ENCODE data around the gene KLHDC4. TPM values are rescaled to one million over a fixed set of nuclear protein-coding genes. Genes with fewer than 3 reads are reported as not detected.
"Not testable (repeated sequence)": the region's sequence is repeated elsewhere in the genome, so short reads cannot be mapped to it uniquely, and the experiment has no call there.

KLHDC4 gene
- total RNA-seq, 1 experiment from 2014 or later = 36.3 TPM

DNA sequence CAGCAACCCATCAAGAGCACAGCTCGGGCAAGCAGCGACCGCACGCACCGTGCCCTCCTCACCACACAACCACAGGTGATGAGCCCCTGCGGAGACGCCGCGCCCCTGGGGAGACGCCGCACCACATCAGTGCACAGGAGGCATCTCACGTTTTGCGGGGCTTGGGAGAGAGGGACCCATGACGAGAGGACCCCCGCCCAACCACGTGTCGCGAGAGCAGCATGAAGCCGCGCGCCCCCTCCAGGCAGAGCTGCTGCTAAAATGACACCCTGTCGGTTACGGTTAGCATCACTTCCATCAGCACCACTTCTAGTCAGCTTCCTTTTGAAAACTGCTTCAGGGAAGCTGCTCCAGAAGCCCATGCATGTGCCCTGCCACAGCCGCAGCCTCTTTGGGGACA lies 45.3 kb downstream of the KLHDC4 start:
- no peak for TF ChIP-seq EZH2phosphoT487 (IDR thresholded peaks at IDR 0.05; ENCODE audit: borderline replicate concordance, low read length)
- no peak for TF ChIP-seq EZH2 (IDR thresholded peaks at IDR 0.05; ENCODE audit: low read length, unreplicated experiment)
- no peak for TF ChIP-seq CTCF (conservative IDR thresholded peaks at IDR 0.05; ENCODE audit: low read depth, low read length)
- Histone ChIP-seq H3K9ac (ENCODE audit: low read length) (no peak overlapping the region), H3K79me2 (ENCODE audit: low read length) (no peaks in the 10 kb centered on the region), H3K4me2 (ENCODE audit: low read length) (no peak overlapping the region), H3K9me2 (replicated peaks; ENCODE audit: low read length) (no peaks in the 10 kb centered on the region), H3K27me3 (ENCODE audit: low read length) (no peaks in the 10 kb centered on the region), H3K4me3 (ENCODE audit: low read length) (no peak overlapping the region), H3K36me3 (ENCODE audit: low read depth, low read length) (no peaks in the 10 kb centered on the region; the same call in 1 of the 2 replicates), H4K20me1 (ENCODE audit: low read length) (no peaks in the 10 kb centered on the region), H3K27ac (ENCODE audit: low read length) (no peak overlapping the region), H3K4me1 (ENCODE audit: insufficient read depth, low read length) (no peaks in the 10 kb centered on the region), H3K9me3 (ENCODE audit: low read length) (no peaks in the 10 kb centered on the region), H2AFZ (ENCODE audit: low read length) (no peak overlapping the region), H3F3A (ENCODE audit: low read length, unreplicated experiment) (no peaks in the 10 kb centered on the region)
- intact Hi-C loops (cut with micrococcal nuclease) = no loop called here
- ChIA-PET POLR2A (ENCODE audit: unreplicated experiment) (no interaction called here), CTCF (no interaction called here)
- BruUV-seq (replicated peaks) = no TSS peak
- no peak for ATAC-seq
- DNase-seq = no peak

GRCh38 chr16:87718831-87719230 lies 47.0 kb downstream of the KLHDC4 start:
- CTCF ChIA-PET; H3K4me3 ChIP-seq (ENCODE audit: low read length); H3K9me3 ChIP-seq (ENCODE audit: low read length); H3K79me2 ChIP-seq (ENCODE audit: low read length); H3K9me2 ChIP-seq (replicated peaks; ENCODE audit: low read length); H3K9ac ChIP-seq (ENCODE audit: low read length); H3K27ac ChIP-seq (ENCODE audit: low read length); H3K27me3 ChIP-seq (ENCODE audit: low read length); intact Hi-C loops (cut with micrococcal nuclease); H2AFZ ChIP-seq (ENCODE audit: low read length); H3K36me3 ChIP-seq (ENCODE audit: low read depth, low read length); H4K20me1 ChIP-seq (ENCODE audit: low read length); H3K4me1 ChIP-seq (ENCODE audit: insufficient read depth, low read length); DNase-seq; H3K4me2 ChIP-seq (ENCODE audit: low read length); BruUV-seq (replicated peaks); POLR2A ChIA-PET (ENCODE audit: unreplicated experiment); H3F3A ChIP-seq (ENCODE audit: low read length, unreplicated experiment); ATAC-seq: not testable (repeated sequence)

- no TSS peak for BruUV-seq (replicated peaks)
- no peak overlapping the region for H2AFZ ChIP-seq (ENCODE audit: low read length)
- ChIA-PET CTCF (no interaction called here), POLR2A (ENCODE audit: unreplicated experiment) (no interaction called here)
- H4K20me1 ChIP-seq (ENCODE audit: low read length) = no peaks in the 10 kb centered on the region
- no peaks in the 10 kb centered on the region for H3K9me3 ChIP-seq (ENCODE audit: low read length)
- no peaks in the 10 kb centered on the region for H3K79me2 ChIP-seq (ENCODE audit: low read length)
- no peaks in the 10 kb centered on the region for H3F3A ChIP-seq (ENCODE audit: low read length, unreplicated experiment)
- no peak for ATAC-seq
- H3K9me2 ChIP-seq (replicated peaks; ENCODE audit: low read length) = no peaks in the 10 kb centered on the region
- intact Hi-C loops (cut with micrococcal nuclease) = no loop called here
- no peaks in the 10 kb centered on the region for H3K4me1 ChIP-seq (ENCODE audit: insufficient read depth, low read length)
- no peak overlapping the region for H3K27ac ChIP-seq (ENCODE audit: low read length)
- no peak for DNase-seq
- no peaks in the 10 kb centered on the region for H3K36me3 ChIP-seq (ENCODE audit: low read depth, low read length)
- TF ChIP-seq EZH2 (IDR thresholded peaks at IDR 0.05; ENCODE audit: low read length, unreplicated experiment) = no peak
- no peak for TF ChIP-seq EZH2phosphoT487 (IDR thresholded peaks at IDR 0.05; ENCODE audit: borderline replicate concordance, low read length)
- TF ChIP-seq CTCF (conservative IDR thresholded peaks at IDR 0.05; ENCODE audit: low read depth, low read length) = no peak
- no peak overlapping the region for H3K9ac ChIP-seq (ENCODE audit: low read length)
- H3K27me3 ChIP-seq (ENCODE audit: low read length) = no peaks in the 10 kb centered on the region
- H3K4me2 ChIP-seq (ENCODE audit: low read length) = no peak overlapping the region
- no peak overlapping the region for H3K4me3 ChIP-seq (ENCODE audit: low read length)
These were observed 50.1 kb downstream of the KLHDC4 start for GRCh38 chr16:87715658-87716057.
